Stimulated activated CD4-positive, alpha-beta T cell treated with anti-CD3 and anti-CD28 coated beads, TNF-alpha, amount 100 ng/mL, for 4 hours (primary cell): Measurements from ENCODE around the gene CEP19.

Source experiments
- DNase-seq, 3 experiments: peaks; one replicate each; pipeline ENCODE4 v3.0.0-alpha.2; 2020; ENCODE audit warnings: low read depth in 3 of 3

CEP19 gene

DNA sequence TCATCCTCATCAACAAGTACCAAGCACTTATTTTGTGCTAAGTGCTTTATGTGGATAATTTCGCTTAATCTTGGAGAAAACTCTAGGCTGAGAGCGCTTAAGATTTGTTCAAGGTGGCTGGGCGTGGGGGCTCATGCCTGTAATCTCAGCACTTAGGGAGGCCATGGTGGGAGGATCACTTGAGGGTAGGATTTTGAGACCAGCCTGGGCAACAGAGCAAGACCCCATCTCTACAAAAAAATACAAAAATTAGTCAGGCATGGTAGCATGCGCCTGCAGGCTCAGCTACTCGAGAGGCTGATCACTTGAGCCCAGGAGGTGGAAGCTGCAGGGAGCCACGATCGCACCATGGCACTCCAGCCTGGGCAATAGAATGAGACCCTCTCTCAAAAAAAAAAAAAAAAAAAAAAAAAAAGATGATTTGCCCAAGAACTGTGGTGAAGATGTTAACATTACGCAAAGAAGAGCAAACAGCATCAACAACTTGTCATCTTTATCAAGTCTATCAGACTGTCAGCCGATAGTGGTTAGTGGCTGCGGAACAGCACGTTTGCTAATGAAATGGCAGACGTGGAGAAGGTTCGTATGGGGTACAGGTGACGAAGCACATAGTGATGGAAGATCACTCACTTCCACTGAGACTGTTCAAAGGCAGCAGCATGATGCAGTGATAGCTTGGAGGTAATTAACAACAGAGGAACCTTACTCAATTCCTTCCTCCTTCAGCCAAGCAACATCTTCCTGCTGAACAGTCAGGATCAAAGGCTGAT lies 44.8 kb downstream of the CEP19 start:
- no peak for DNase-seq

DNA sequence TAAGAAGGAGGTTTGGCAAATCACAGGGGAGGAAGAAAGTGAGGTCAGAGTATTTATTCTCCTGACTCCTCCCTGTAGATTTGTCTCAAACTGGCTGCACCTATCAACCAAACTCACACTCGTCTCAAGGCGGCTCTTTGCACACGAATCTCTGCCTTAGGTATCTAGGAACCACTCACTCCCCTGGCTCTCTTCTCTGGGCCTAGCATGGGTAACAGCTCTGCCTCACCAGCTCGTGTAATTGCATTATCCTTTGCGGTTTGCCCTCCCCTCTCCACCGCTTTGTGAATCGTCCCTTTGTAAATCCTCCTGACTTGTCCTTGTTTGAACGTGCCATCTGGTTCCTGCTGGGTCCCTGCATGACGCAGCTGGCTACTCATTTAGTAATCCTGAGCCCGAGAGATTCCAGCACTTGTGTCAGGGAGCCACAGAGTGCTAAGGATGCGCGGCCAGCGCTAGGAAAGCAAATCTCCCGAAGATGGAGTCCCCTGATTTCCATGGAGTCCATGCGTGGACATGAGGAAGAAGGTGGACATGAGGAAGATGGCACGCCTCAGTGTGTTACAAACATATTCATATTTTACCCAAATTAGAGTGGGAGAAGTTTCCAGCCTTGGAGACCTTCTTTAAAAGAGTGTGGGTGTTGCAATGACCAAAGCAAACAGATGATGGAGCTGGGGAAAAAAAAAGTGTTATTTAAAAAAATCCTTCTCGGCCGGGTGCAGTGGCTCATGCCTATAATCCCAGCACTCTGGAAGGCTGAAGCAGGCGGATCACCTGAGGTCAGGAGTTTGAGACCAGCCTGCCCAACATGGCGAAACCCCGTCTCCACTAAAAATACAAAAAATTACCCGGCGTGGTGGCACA lies 45.8 kb downstream of the CEP19 start:
- DNase-seq: no peak

DNA sequence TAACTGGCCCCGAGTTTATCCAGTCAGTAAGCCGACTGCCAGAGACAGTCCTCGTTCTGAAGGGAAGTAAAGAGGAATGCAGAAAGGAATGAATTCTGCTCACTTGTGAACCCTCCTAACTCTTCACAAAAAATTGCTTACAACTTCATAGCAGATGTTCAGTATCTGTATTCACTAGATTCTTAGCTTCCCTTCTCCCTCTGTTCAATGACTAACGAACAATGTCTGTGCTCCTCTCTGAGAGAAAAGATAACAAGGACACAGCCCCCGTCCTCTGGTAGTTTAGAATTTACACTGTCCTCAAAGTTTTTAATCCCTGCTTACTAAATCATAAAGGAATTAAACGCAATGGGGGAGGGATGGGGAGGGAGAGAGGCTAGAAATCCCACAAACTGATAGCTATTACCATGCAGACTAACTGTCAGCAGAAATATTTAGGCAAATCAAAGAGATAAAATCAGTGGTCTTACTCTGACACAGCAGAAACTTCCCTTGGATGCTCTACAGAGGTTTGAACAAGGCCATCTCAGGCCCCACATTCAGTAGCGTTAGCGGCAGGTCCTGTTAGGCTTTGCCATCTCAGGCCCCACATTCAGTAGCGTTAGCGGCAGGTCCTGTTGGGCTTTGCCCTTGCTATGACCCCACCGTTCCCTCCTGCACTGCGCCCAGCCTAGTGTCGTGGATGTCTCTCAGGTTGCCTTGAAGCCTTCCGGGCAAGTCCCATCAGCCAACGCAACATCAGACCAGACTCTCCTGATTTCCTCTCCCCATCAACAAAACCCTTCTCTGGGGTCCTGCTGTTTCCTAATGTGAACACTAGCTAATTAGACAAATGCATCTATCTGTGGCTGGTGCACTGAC lies 49.1 kb downstream of the CEP19 start:
- DNase-seq: no peak

DNA sequence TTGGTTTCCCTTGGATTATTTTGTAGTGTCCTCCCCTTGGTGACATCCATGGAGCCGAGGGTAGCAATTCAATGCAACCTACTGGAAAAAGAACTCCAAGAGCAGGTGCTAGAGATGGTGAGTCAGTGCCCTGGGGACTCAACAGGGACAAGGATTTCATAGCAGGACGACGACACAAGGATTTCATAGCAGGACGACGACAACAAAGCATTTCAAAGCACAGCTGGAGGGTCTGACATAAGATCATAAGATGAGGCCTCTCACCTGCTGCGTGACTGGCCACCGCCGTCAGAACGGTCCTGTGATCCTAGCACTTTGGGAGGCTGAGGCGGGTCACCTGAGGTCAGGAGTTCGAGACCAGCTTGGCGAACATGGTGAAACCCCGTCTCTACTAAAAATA lies 50.0 kb downstream of the CEP19 start:
- no peak for DNase-seq

DNA sequence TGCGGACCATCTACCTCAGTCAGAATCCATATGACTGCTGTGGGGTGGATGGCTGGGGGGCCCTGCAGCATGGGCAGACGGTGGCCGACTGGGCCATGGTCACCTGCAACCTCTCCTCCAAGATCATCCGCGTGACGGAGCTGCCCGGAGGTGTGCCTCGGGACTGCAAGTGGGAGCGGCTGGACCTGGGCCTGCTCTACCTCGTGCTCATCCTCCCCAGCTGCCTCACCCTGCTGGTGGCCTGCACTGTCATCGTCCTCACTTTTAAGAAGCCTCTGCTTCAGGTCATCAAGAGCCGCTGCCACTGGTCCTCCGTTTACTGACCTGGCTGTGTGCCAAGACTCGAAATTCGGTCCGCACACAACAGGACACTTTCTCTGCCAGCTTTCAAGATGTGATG lies 50.6 kb downstream of the CEP19 start:
- DNase-seq: no peak

DNA sequence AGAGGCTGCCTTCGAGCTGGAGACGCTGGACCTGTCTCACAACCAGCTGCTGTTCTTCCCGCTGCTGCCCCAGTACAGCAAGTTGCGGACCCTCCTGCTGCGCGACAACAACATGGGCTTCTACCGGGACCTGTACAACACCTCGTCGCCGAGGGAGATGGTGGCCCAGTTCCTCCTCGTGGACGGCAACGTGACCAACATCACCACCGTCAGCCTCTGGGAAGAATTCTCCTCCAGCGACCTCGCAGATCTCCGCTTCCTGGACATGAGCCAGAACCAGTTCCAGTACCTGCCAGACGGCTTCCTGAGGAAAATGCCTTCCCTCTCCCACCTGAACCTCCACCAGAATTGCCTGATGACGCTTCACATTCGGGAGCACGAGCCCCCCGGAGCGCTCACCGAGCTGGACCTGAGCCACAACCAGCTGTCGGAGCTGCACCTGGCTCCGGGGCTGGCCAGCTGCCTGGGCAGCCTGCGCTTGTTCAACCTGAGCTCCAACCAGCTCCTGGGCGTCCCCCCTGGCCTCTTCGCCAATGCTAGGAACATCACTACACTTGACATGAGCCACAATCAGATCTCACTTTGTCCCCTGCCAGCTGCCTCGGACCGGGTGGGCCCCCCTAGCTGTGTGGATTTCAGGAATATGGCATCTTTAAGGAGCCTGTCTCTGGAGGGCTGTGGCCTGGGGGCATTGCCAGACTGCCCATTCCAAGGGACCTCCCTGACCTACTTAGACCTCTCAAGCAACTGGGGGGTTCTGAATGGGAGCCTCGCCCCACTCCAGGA lies 51.5 kb downstream of the CEP19 start:
- DNase-seq: no peak

DNA sequence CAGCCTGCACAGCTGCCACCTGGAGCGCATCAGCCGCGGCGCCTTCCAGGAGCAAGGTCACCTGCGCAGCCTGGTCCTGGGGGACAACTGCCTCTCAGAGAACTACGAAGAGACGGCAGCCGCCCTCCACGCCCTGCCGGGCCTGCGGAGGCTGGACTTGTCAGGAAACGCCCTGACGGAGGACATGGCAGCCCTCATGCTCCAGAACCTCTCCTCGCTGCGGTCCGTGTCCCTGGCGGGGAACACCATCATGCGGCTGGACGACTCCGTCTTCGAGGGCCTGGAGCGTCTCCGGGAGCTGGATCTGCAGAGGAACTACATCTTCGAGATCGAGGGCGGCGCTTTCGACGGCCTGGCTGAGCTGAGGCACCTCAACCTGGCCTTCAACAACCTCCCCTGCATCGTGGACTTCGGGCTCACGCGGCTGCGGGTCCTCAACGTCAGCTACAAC lies 52.1 kb downstream of the CEP19 start:
- no peak for DNase-seq
